SK-N-SH (cell line): ENCODE measurements around the gene CCDC149. TPM values are rescaled to one million over a fixed set of nuclear protein-coding genes. Genes with fewer than 3 reads are reported as not detected.

ENCODE experiments used
- CTCF ChIA-PET: fragments of 300-600, 350-600 bp; formaldehyde crosslinking; extraction: SDS; loops from one replicate; lab custom pipeline; 2021; lab: Yijun Ruan, JAX
- POLR2A ChIA-PET: fragments of 350-600 bp; sonication (Branson Sonifier 250); formaldehyde crosslinking; extraction: SDS; loops from one replicate; lab custom pipeline; 2020; ENCODE audit warnings: antibody characterized with exemption, inconsistent platforms; lab: Yijun Ruan, JAX
- DNase-seq: peaks from one replicate; pipeline ENCODE4 v3.0.0; 2012
- H2AFZ ChIP-seq: fragments of 200-600 bp; sonication (generic); 2 replicates; pipeline ENCODE4 v1.8.1; 2016; ENCODE audit warnings: antibody characterized with exemption, mild to moderate bottlenecking, low read depth
- H3F3A ChIP-seq: fragments of 200-600 bp; sonication (generic); replicated peaks from 2 replicates; pipeline ENCODE3; 2016; ENCODE audit warnings: antibody characterized with exemption, mild to moderate bottlenecking; ENCODE audit not compliant: insufficient read depth
- H3K27ac ChIP-seq, 2 experiments: fragments of 200-500 bp in 1 of 2; fragments of 200-600 bp in 1 of 2; sonication (Bioruptor generic) in 1 of 2; sonication (generic), shearing (Covaris generic) in 1 of 2; 2 replicates each; pipeline versions ENCODE4 v1.5.1 to v1.6.1; 2014 to 2016; ENCODE audit warnings: low read depth in 2 of 2, inconsistent platforms in 1 of 2, low read length in 1 of 2, mild to moderate bottlenecking in 1 of 2, mixed read lengths in 1 of 2
- H3K27me3 ChIP-seq: fragments of 200-600 bp; sonication (generic), shearing (Covaris generic); 2 replicates; pipeline ENCODE4 v1.6.1; 2016; ENCODE audit warnings: mixed run types; ENCODE audit not compliant: insufficient read depth
- H3K36me3 ChIP-seq, 2 experiments: fragments of 200-500 bp in 1 of 2; fragments of 200-600 bp in 1 of 2; sonication (Bioruptor generic) in 1 of 2; sonication (generic) in 1 of 2; replicated peaks in 1 of 2; 2 replicates each; pipeline versions ENCODE3 to v1.5.1; 2014 to 2016; ENCODE audit warnings: low read length in 1 of 2, mild to moderate bottlenecking in 1 of 2; ENCODE audit not compliant: insufficient read depth in 2 of 2, control insufficient read depth in 1 of 2
- H3K4me1 ChIP-seq, 2 experiments: fragments of 200-500 bp in 1 of 2; fragments of 200-600 bp in 1 of 2; sonication (Bioruptor generic) in 1 of 2; sonication (generic), shearing (Covaris generic) in 1 of 2; 2 replicates each; pipeline versions ENCODE4 v1.5.1 to v1.6.1; 2014 to 2016; ENCODE audit warnings: low read depth in 1 of 2, low read length in 1 of 2, mixed run types in 1 of 2; ENCODE audit not compliant: insufficient read depth in 2 of 2, control insufficient read depth in 1 of 2
- H3K4me2 ChIP-seq: fragments of 200-600 bp; sonication (generic), shearing (Covaris generic); 2 replicates; pipeline ENCODE4 v1.6.1; 2017; ENCODE audit warnings: mixed run types
- H3K4me3 ChIP-seq, 2 experiments: fragments of 200-500 bp in 1 of 2; fragments of 200-600 bp in 1 of 2; sonication (Bioruptor generic) in 1 of 2; sonication (generic), shearing (Covaris generic) in 1 of 2; 2 replicates each; pipeline versions ENCODE4 v1.5.1 to v1.8.1; 2014 to 2016; ENCODE audit warnings: low read depth in 2 of 2, inconsistent platforms in 1 of 2, low read length in 1 of 2, mild to moderate bottlenecking in 1 of 2, mixed read lengths in 1 of 2, moderate library complexity in 1 of 2
- H3K79me2 ChIP-seq: fragments of 200-600 bp; sonication (generic); 2 replicates; pipeline ENCODE4 v1.8.1; 2017; ENCODE audit warnings: mild to moderate bottlenecking; ENCODE audit not compliant: insufficient read depth
- H3K9ac ChIP-seq: fragments of 200-600 bp; sonication (generic); 2 replicates; pipeline ENCODE4 v1.6.1; 2017; ENCODE audit warnings: mixed run types
- H3K9me2 ChIP-seq: fragments of 200-600 bp; sonication (generic); 2 replicates; pipeline ENCODE4 v1.6.1; 2017; ENCODE audit warnings: mixed run types
- H3K9me3 ChIP-seq: fragments of 200-600 bp; sonication (generic); 2 replicates; pipeline ENCODE4 v1.6.1; 2017; ENCODE audit warnings: mixed run types, mild to moderate bottlenecking, moderate library complexity
- H4K20me1 ChIP-seq: fragments of 200-600 bp; sonication (generic); 2 replicates; pipeline ENCODE4 v1.6.1; 2017; ENCODE audit warnings: mild to moderate bottlenecking, mixed run types; ENCODE audit not compliant: insufficient read depth
- CHD2 ChIP-seq: fragments of 150-350 bp; IDR thresholded peaks from 2 replicates; pipeline ENCODE4 v1.6.1; 2018; ENCODE audit warnings: low read length; ENCODE audit not compliant: partially characterized antibody
- ELF1 ChIP-seq: IDR thresholded peaks from 2 replicates; pipeline ENCODE4 v1.4.0; 2012
- EZH2phosphoT487 ChIP-seq: fragments of 200-600 bp; sonication (generic); IDR thresholded peaks from 2 replicates; pipeline ENCODE4 v1.6.1; 2017; ENCODE audit warnings: low read depth, mixed run types, mild to moderate bottlenecking, antibody characterized with exemption, moderate library complexity, borderline replicate concordance
- FOXM1 ChIP-seq: IDR thresholded peaks from 2 replicates; pipeline ENCODE4 v1.4.0; 2012; ENCODE audit warnings: low read depth, mild to moderate bottlenecking
- GATA2 ChIP-seq: sonication (generic); formaldehyde crosslinking; IDR thresholded peaks from 2 replicates; pipeline ENCODE4 v1.5.0; 2020; ENCODE audit warnings: mild to moderate bottlenecking, missing genetic modification reagents
- IRF3 ChIP-seq: fragments of 150-350 bp; IDR thresholded peaks from 2 replicates; pipeline ENCODE4 v1.6.1; 2016; ENCODE audit warnings: mild to moderate bottlenecking, low read depth, low read length
- MEF2A ChIP-seq: IDR thresholded peaks from 2 replicates; pipeline ENCODE4 v1.4.0; 2012; ENCODE audit warnings: low read depth, borderline replicate concordance
- NFIC ChIP-seq: IDR thresholded peaks from 2 replicates; pipeline ENCODE4 v1.4.0; 2012; ENCODE audit warnings: borderline replicate concordance
- PBX3 ChIP-seq: IDR thresholded peaks from 2 replicates; pipeline ENCODE4; 2012
- POLR2AphosphoS5 ChIP-seq: IDR thresholded peaks from 2 replicates; pipeline ENCODE4 v1.6.1; 2012; ENCODE audit warnings: low read depth, low read length
- SIN3A ChIP-seq: IDR thresholded peaks from 2 replicates; pipeline ENCODE4 v1.6.1; 2012; ENCODE audit warnings: low read depth, mild to moderate bottlenecking, low read length, moderate library complexity, borderline replicate concordance
- TAF1 ChIP-seq: IDR thresholded peaks from 2 replicates; pipeline ENCODE4 v1.6.1; 2012; ENCODE audit warnings: low read depth, mild to moderate bottlenecking, low read length, moderate library complexity, borderline replicate concordance
- TCF12 ChIP-seq: IDR thresholded peaks from 2 replicates; pipeline ENCODE4 v1.4.0; 2012
- USF1 ChIP-seq: IDR thresholded peaks from 2 replicates; pipeline ENCODE4 v1.4.0; 2012; ENCODE audit warnings: low read depth, borderline replicate concordance
- YY1 ChIP-seq: IDR thresholded peaks from 2 replicates; pipeline ENCODE4 v1.4.0; 2012; ENCODE audit warnings: low read depth, mild to moderate bottlenecking
- WGBS: methylation state at CpG from one replicate; pipeline ENCODE4 v1.1.6; 2017; ENCODE audit warnings: low lambda C conversion rate; 5-methylcytosine and 5-hydroxymethylcytosine counted together
- polyA plus RNA-seq, 3 experiments: library from polyadenylated mRNA; depleted of rRNA; stranded (reverse); fragments of >200 nt; gene quantifications; 2 replicates each; pipeline ENCODE4 v1.2.3, GENCODE V29; 2012
- small RNA-seq, 7 experiments: library from RNA; depleted of rRNA; stranded (forward); fragments of <200 nt; gene quantifications; one replicate each; pipeline ENCODE3, GENCODE V24; 2012

CCDC149 gene
- polyA plus RNA-seq, 1 of the 3 experiments (the other 2 are of a cell fraction): 5.5 TPM

- WGBS: 34% methylated on average over 3 of the region's 3 CpGs
- CTCF ChIA-PET: no interaction called here
These were observed 148.5 kb downstream of the CCDC149 start for GRCh38 chr4:24764345-24764744.

GRCh38 chr4:24763631-24764297 lies 149.1 kb downstream of the CCDC149 start:
- TF ChIP-seq TCF12 (0 out of 2 replicates have a peak, but pooled peaks have one; percentile 16), ELF1 (no peak), MEF2A (no peak), SIN3A (no peak), EZH2phosphoT487 (no peak), NFIC (peak; percentile 4; the same call in 1 of the 2 replicates), GATA2 (CRISPR knock-in tag) (no peak), PBX3 (peak; percentile 90)
- no peak for DNase-seq
- no peaks in the 10 kb centered on the region for H4K20me1 ChIP-seq
- H3K9ac ChIP-seq: no peak overlapping the region
- H3K27me3 ChIP-seq: no peaks in the 10 kb centered on the region
- H3K79me2 ChIP-seq: no peaks in the 10 kb centered on the region
- H3K4me1 ChIP-seq: no peaks in the 10 kb centered on the region
- peaks cover 8% of the 10 kb centered on the region for H3F3A ChIP-seq
- POLR2A ChIA-PET: no interaction called here
- H3K4me2 ChIP-seq: peak overlapping the region; percentile 41
- H3K27ac ChIP-seq: peak overlapping the region in 1 of 2 experiments; percentile 38; a peak in 3 of 4 replicates
- WGBS: 7% methylated on average over 5 of the region's 5 CpGs
- no peaks in the 10 kb centered on the region for H3K36me3 ChIP-seq
- H3K9me3 ChIP-seq: no peaks in the 10 kb centered on the region
- no peak overlapping the region for H3K4me3 ChIP-seq
- CTCF ChIA-PET: no interaction called here
- H2AFZ ChIP-seq: 0 out of 2 replicates have a peak overlapping the region, but pooled peaks have one; percentile 32
- H3K9me2 ChIP-seq: no peaks in the 10 kb centered on the region

More at GRCh38 chr4:24764345-24764744, 148.5 kb downstream of the CCDC149 start:
- Histone ChIP-seq H3K4me3 (no peak overlapping the region), H3K27me3 (no peaks in the 10 kb centered on the region), H3K9me2 (no peaks in the 10 kb centered on the region), H3K27ac (peak overlapping the region in 1 of 2 experiments; percentile 38; a peak in 3 of 4 replicates), H3K36me3 (no peaks in the 10 kb centered on the region), H3K9ac (no peak overlapping the region), H3K79me2 (no peaks in the 10 kb centered on the region), H3K4me2 (no peak overlapping the region), H3K4me1 (no peaks in the 10 kb centered on the region), H3K9me3 (no peaks in the 10 kb centered on the region), H4K20me1 (no peaks in the 10 kb centered on the region), H2AFZ (no peak overlapping the region), H3F3A (peaks cover 8% of the 10 kb centered on the region)
- DNase-seq: no peak
- POLR2A ChIA-PET: no interaction called here
- no peak for TF ChIP-seq YY1
- TF ChIP-seq MEF2A: no peak
- no peak for TF ChIP-seq EZH2phosphoT487
- TF ChIP-seq TCF12: no peak
- no peak for TF ChIP-seq USF1
- no peak for TF ChIP-seq IRF3
- TF ChIP-seq CHD2: no peak
- no peak for TF ChIP-seq POLR2AphosphoS5
- TF ChIP-seq TAF1: no peak
- no peak for TF ChIP-seq FOXM1

Small RNA genes lying within 50 kb of the gene (small RNA-seq; reads per million reads assigned to genes)
- 0 reads per million in 7 experiments for gene AC006390.1

Other genes with a start within 250 kb of the CCDC149 start
- gene SOD3, start 117.5 kb downstream of the CCDC149 start, polyA plus RNA-seq (2012; rRNA removed): 12.0 and 21.6 TPM in 2 replicates
- gene LGI2, start 117.9 kb upstream of the CCDC149 start, polyA plus RNA-seq (2012; rRNA removed): not detected in 2 replicates
- gene SEPSECS, start 247.4 kb upstream of the CCDC149 start, polyA plus RNA-seq (2012; rRNA removed): 2.0 and 2.7 TPM in 2 replicates